GM18951 (cell line): ENCODE results near the gene OSTN.

ENCODE experiments used
- POLR2A ChIP-seq: IDR thresholded peaks from 4 replicates; pipeline ENCODE4 v1.6.1; 2011; ENCODE audit warnings: mild to moderate bottlenecking; ENCODE audit not compliant: insufficient read length, insufficient read depth; ENCODE audit errors: extremely low read depth
- in situ Hi-C: fragments of 300-500 bp; cut with MboI; formaldehyde crosslinking; loops from one replicate; pipeline ENCODE4 v1.12.0; 2022; ENCODE audit warnings: low sequenced_read_pairs, mixed read lengths, inconsistent platforms; ENCODE audit not compliant: unreplicated experiment

The OSTN gene

GRCh38 chr3:191292243-191293015 is 93.4 kb downstream of the OSTN start:
- no peak for TF ChIP-seq POLR2A
- in situ Hi-C loops, result no loop called here

DNA sequence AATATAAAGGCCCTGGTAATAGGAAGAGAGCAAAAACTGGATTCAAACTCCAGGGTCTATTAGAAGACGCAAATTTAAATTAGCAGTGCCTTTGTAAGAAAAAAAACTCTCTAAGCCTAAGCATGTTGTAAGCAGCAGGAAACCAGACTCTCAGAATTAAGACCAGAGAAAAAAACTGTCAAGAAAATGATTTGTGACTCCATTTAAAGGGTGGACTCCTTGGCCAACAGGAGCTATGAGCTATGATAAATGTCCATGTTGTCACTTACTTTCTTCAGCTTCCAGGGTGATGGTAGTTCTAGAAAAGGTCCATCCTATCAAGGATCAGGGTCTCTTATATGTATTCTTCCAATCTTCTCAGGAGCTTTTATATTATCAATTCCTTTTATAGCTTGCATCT is 95.2 kb downstream of the OSTN start:
- in situ Hi-C loops, result no loop called here
- TF ChIP-seq POLR2A, result no peak

- TF ChIP-seq POLR2A, result no peak
- in situ Hi-C loops, result no loop called here
Observed at GRCh38 chr3:191296041-191296541, 97.0 kb downstream of the OSTN start.

DNA sequence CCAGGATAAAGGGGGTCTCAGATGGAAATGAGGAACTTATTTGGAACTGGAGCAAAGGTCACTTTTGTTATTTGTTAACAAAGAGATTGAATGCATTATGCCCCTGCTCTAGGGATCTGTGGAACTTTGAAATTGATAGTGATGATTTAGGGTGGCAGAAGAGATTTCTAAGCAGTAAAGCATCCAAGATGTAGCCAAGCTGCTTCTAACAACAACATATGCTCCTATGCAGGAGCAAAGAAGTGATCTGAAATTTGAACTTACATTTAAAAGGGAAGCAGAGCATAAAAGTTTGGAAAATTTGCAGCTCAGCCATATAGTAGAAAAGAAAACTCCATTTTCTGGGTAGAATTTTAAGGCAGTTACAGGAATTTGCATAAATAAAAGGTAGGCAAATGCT is 99.8 kb downstream of the OSTN start:
- TF ChIP-seq POLR2A, result no peak
- in situ Hi-C loops, result no loop called here

DNA sequence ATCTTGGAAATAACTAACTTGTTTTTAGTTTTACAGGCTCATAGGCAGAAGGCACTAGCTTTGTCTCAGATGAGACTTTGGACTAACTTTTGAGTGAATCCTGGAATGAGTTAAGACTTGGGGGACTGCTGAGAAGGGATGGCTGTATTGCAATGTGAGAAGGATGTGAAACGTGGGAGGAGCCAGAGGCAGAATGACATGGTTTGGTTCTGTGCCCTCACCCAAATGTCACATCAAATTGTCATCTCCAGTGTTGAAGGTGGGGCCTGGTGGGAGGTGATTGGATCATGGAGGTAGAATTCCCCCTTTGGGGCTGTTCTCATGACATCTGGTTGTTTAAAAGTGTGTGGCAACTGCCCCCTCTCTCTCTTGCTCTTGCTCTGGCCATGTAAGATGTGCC is 101.4 kb downstream of the OSTN start:
- TF ChIP-seq POLR2A, result peak; percentile 19
- in situ Hi-C loops, result no loop called here

DNA sequence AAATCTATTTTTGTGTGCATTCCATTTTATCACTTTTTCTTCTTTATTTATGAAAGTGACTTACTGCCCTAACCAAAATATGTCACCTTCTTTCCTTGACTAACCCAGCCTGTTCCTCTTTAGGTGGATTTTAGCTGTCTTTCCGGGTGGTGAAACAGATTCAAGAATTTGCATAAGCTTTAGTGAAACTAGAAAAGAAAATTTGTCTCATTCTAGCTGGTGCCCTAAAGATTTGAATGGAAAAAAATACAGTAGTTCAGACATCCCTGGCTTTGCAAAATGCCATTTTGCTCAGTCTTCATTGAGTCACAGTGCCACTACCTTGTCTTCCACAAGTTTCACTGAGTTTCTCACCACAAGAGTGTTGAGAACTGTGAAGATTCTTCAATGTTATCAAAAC is 102.0 kb downstream of the OSTN start:
- in situ Hi-C loops, result no loop called here
- no peak for TF ChIP-seq POLR2A

- in situ Hi-C loops, result no loop called here
- no peak for TF ChIP-seq POLR2A
Observed at GRCh38 chr3:191301782-191302411, 102.9 kb downstream of the OSTN start.

DNA sequence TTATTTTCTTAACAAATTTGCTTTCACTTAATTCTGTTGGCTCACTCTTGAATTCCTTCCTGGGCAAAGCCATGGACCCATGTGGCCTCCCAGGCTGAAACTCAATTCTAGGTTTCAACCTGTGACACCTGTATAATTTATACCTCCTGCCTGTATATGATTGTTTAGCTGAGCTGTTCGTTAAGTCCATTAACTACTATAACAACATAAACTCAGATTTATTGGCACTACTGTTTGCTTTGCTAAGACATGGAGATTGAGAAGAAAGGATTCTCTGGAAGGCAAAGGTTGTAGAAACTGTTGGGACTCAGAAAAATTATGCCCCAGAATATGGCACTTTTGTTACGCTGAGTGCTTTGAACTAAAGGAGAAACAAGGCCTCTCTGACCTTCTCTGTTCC is 103.4 kb downstream of the OSTN start:
- TF ChIP-seq POLR2A, result no peak
- in situ Hi-C loops, result no loop called here

- in situ Hi-C loops, result no loop called here
- TF ChIP-seq POLR2A, result no peak
Observed at GRCh38 chr3:191303596-191303995, 104.6 kb downstream of the OSTN start.

DNA sequence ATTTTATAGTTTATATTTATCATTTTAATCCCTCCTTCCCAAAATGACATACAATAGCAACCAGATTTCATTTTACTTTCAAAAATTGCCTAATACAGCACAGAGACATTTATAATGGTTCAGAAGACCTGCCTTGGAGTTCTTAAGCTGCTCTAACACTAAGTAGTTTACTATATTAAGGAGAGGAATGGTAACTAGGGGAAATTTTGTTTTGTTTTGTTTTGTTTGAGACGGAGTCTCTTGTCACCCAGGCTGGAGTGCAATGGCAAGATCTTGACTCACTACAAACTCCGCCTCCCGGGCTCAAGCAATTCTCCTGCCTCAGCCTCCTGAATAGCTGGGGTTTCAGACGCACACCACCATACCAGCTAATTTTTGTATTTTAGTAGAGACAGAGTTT is 107.4 kb downstream of the OSTN start:
- in situ Hi-C loops, result no loop called here

DNA sequence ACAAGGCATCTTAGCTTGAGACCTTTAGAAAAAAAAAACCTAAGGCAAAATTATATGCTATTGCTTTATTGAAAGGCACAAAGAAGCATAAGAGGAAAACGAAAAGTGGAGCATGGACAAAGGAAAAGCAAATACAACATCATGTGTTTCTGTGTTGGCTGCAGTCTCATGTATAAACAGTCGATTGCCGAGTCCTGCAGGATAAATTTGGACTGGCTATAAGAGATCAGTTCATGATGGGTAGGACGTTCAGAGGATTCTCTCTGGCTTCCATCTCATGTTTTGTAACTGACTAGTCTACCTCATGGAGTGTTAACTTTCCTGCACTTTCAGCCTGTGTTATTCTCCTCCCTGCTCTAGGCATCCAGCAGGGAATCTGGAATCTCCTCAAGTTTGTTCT is 108.3 kb downstream of the OSTN start:
- in situ Hi-C loops, result no loop called here
- TF ChIP-seq POLR2A, result no peak

More for the DNA sequence above, 107.4 kb downstream of the OSTN start:
- no peak for TF ChIP-seq POLR2A

DNA sequence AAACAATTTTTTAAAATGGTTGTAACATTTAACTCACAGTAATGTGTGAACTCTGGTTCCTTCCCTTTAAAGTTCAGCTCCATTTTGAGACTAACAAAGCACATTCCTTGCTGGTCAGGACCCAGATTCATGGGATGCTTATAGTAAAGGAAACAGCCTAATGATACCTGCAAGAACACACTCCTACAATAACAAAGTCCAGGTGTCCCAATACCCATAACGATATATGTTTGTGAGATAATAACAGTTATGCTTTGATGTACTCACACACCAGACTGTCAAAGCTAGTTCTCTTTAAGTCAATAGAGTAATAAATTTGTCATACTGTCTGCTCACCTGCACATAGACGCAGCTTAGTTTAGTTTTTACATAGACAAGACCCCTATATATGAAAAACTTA is 114.3 kb downstream of the OSTN start:
- no peak for TF ChIP-seq POLR2A
- in situ Hi-C loops, result no loop called here

- in situ Hi-C loops, result no loop called here
- no peak for TF ChIP-seq POLR2A
Observed at GRCh38 chr3:191314109-191314728, 115.2 kb downstream of the OSTN start.
